22Rv1 (cell line): ENCODE results near the gene CLEC4D.

Experiments
- H3K27ac ChIP-seq: fragments of 450-650 bp; 2 replicates; pipeline ENCODE4 v1.5.1; 2017
- CTCF ChIP-seq: fragments of 450-650 bp; IDR thresholded peaks from 2 replicates; pipeline ENCODE4 v1.5.1; 2017; ENCODE audit warnings: mild to moderate bottlenecking
- ZFX ChIP-seq: fragments of 450-650 bp; IDR thresholded peaks from 2 replicates; pipeline ENCODE4 v1.6.1; 2017; ENCODE audit warnings: antibody characterized with exemption, borderline replicate concordance

CLEC4D gene

DNA sequence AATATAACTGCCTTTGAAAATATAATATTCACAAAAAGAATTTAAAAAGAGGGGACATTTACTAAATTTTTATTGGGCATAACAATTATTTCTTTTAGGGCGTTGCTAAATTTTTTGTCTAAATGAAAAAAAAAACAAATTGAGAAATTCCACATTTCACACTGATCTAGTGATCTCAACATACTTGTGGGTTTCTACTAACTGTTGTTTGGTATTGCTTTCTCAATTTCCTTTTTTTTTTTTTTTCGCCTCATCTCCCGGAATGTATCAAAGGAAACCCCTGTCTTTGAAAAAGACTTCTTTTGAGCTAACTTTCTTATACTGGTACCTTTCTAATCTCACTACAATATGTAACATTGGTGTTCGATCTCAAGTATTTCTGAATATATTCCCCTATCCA, at the start of gene CLEC4D:
Gene CLEC4D, plus strand, starts transcription at position 248 of the 400 bp plus-strand sequence. CDS start 230 bp downstream, outside the sequence.
- TF ChIP-seq ZFX (no peak), CTCF (no peak)
- no peak within 1 kb of the TSS for H3K27ac ChIP-seq

- H3K27ac ChIP-seq = no peak overlapping the region
- no peak for TF ChIP-seq ZFX
- no peak for TF ChIP-seq CTCF
Measured at GRCh38 chr12:8465301-8465996, 47.9 kb upstream of the CLEC4D start.

DNA sequence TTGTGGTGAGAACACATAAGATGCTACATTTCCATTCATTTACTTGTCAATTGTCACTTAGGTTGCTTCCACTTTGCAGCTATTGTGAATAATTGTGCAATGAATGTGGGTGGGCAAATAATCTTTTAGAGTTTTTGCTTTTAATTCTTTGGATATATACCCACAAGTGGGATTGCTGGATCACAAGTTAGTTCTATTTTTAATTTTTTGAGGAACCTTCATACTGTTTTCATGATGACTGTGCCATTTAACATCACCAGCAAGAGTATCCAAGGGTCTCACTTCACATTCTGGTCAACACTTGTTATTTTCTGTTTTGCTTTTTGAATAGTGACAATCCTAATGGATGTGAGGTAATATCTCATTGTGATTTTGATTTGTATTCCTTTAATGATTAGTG, 47.1 kb upstream of the CLEC4D start:
- TF ChIP-seq ZFX (no peak), CTCF (no peak)
- H3K27ac ChIP-seq = no peak overlapping the region

GRCh38 chr12:8471090-8471489, 42.2 kb upstream of the CLEC4D start:
- TF ChIP-seq CTCF = no peak
- TF ChIP-seq ZFX = no peak

DNA sequence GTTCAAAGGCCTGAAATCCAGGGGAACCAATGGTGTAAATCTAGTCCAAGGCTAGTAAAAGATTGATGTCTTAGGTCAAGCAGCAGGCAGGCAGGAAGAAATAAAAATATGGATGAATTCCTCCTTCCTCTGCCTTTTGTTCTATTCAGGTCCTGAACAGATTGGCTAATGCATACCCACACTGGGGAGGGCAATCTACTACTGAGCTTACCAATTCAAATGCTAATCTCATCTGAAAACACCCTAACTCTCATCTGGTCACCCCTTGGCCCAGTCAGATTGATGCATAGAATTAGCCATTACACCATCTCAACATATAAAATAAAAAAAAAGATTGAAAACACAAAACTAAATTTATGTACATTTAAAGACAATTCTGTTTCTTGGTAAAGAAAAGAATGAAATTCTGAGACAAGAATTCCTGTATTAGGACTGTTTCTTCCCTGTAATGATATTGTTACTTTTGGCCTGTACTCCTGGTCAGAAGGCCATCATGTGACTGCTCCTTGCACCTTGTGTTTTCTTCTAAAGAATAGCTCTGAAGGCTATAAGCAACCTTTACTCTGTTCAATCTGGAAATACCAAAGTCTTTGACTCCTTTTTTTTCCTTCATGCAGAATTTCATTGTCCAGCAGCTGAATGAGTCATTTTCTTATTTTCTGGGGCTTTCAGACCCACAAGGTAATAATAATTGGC, 37.6 kb upstream of the CLEC4D start:
- H3K27ac ChIP-seq = no peak overlapping the region
- TF ChIP-seq CTCF = no peak
- TF ChIP-seq ZFX = no peak

More at GRCh38 chr12:8471090-8471489, 42.2 kb upstream of the CLEC4D start:
- no peak overlapping the region for H3K27ac ChIP-seq

DNA sequence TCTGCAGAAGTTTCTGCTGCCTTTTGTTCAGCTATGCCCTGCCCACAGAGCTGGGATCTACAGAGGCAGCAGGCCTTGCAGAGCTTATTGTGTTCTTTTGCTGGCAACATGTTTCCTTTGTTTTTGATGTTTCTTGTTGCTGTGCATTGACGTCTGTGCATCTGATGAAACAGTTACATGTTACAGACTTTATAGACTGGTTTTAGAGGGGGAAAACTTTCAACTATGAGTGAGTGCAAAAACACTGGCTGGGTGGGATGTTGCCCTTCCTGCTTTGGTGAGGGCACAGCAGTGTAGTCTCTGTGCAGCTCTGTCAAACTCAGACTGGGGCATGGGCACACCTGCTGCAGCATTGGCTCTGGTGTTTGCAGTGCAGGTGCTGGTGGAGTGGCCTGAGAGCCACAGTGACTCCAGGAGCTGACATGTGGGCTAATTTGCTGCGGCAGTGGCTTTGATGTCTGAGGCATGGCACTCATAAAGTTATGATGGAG, 30.7 kb upstream of the CLEC4D start:
- H3K27ac ChIP-seq = no peak overlapping the region
- no peak for TF ChIP-seq CTCF
- TF ChIP-seq ZFX = no peak

DNA sequence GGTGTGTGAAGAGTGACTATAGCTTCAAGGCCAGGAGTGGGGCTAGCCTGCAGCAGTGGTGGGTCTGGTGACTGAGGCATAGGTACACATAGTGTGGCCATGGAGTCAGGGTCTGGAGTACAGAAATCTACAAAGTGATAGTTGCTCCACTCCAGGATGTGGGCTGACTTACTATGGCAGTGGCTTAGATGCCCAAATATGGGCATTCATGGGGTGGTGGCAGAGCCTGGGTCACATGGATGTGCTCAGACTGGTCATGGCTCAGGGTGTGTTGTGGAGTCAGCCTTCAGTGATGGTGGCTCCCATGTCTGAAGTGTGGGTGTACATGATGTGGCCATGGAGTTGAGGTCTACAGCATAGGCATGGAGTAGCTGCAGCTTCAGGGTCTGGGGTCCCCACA, 30.2 kb upstream of the CLEC4D start:
- no peak overlapping the region for H3K27ac ChIP-seq
- TF ChIP-seq ZFX (no peak), CTCF (no peak)
